ENCODE data around the gene ABLIM1.

- TF ChIP-seq CTCF (IDR thresholded peaks at IDR 0.05) = no peak
- TF ChIP-seq ZNF396 (CRISPR knock-in tag; IDR thresholded peaks at IDR 0.05; ENCODE audit: borderline replicate concordance) = no peak
- no peak for TF ChIP-seq ZSCAN18 (CRISPR knock-in tag; IDR thresholded peaks at IDR 0.05)
- no peak for TF ChIP-seq NFYB (CRISPR knock-in tag; conservative IDR thresholded peaks at IDR 0.05; ENCODE audit: low read depth)
- TF ChIP-seq ZBTB43 (CRISPR knock-in tag; IDR thresholded peaks at IDR 0.05) = no peak
- TF ChIP-seq FOXJ3 (CRISPR knock-in tag; IDR thresholded peaks at IDR 0.05; ENCODE audit: borderline replicate concordance) = no peak
- TF ChIP-seq USF2 (CRISPR knock-in tag; IDR thresholded peaks at IDR 0.05) = no peak
- no peak for TF ChIP-seq TEAD4 (CRISPR knock-in tag; IDR thresholded peaks at IDR 0.05)
- no peak for TF ChIP-seq GABPB1 (CRISPR knock-in tag; IDR thresholded peaks at IDR 0.05)
- no peak for TF ChIP-seq ATF6 (CRISPR knock-in tag; IDR thresholded peaks at IDR 0.05)
- no peak for TF ChIP-seq CBFB (CRISPR knock-in tag; IDR thresholded peaks at IDR 0.05; ENCODE audit: low read depth)
- TF ChIP-seq JUN (CRISPR knock-in tag; IDR thresholded peaks at IDR 0.05) = no peak
- no peak for TF ChIP-seq SMAD4 (CRISPR knock-in tag; IDR thresholded peaks at IDR 0.05)
Observed at GRCh38 chr10:114604357-114605130, 53.5 kb downstream of the ABLIM1 start.
